GM19468 (cell line): Measurements from ENCODE around the gene ONECUT2.
A peak's percentile ranks its signal among the peaks of the same experiment; 100 is the strongest.

ENCODE experiments used
- ATAC-seq: cut with Tn5 transposase; IDR thresholded peaks from one replicate; pipeline ENCODE4 v1.9.1; 2021; ENCODE audit warnings: mild to moderate bottlenecking, moderate library complexity, moderate number of reproducible peaks; ENCODE audit not compliant: unreplicated experiment; ENCODE audit errors: extremely low read depth

Gene ONECUT2

GRCh38 chr18:57430079-57431001 lies 4.8 kb upstream of the ONECUT2 start:
- ATAC-seq: no peak

GRCh38 chr18:57431002-57431382 lies 4.2 kb upstream of the ONECUT2 start:
- ATAC-seq: no peak

GRCh38 chr18:57431467-57432080 lies 3.6 kb upstream of the ONECUT2 start:
- no peak for ATAC-seq

- ATAC-seq: no peak
Measured at GRCh38 chr18:57432140-57432539, 3.0 kb upstream of the ONECUT2 start.

GRCh38 chr18:57432751-57433400 lies 2.3 kb upstream of the ONECUT2 start:
- ATAC-seq: no peak

DNA sequence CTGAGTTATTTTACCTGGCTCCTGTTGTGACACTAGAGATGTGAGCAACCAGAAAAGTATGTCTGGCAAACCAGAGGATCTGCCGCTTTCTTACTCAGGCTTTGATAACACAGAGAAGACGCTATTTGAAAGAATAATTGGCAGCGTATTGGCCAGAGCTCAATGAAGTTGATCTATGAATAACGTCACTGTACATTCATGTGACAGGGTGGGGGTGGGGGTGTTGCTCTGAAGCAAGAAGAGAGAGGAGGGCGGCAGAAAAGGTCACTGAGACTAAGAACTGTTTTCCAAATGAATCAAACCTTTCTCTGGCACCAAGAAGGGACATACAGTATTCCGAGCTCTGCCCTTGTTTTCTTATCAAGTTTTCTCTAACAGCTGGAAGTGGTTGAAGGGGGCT lies 1.7 kb upstream of the ONECUT2 start:
- ATAC-seq: no peak

DNA sequence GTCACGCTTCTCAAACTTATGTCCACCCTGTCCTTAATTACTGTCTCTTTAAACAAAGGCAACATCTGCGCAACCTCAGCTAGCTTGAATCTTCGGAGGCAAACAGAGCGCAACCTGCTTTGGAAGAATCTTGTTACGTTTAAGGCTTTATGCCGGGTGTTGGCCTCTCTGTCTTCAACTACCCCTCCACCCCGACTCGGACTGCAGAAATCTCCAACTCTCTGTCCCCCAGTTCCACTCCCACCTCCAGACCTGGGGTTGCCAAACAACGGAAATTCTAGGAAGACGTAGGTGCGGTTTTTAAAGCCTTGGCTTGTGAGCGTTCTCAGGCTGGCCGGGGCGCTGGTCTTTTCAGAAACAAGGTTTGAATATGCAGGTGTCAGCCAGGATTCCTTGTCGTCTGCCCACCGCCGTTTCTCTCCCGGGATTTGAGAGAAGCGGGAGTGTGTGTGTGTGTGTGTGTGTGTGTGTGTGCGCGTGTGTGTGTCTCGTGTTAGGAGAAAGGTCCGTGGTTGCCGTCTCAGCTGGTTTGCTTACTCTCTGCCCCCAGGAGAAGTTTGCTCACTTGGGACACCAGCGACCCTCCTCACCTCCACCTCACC lies 1.1 kb upstream of the ONECUT2 start:
- no peak for ATAC-seq

GRCh38 chr18:57435846-57436190 lies 644 bp downstream of the ONECUT2 start:
- ATAC-seq: no peak

DNA sequence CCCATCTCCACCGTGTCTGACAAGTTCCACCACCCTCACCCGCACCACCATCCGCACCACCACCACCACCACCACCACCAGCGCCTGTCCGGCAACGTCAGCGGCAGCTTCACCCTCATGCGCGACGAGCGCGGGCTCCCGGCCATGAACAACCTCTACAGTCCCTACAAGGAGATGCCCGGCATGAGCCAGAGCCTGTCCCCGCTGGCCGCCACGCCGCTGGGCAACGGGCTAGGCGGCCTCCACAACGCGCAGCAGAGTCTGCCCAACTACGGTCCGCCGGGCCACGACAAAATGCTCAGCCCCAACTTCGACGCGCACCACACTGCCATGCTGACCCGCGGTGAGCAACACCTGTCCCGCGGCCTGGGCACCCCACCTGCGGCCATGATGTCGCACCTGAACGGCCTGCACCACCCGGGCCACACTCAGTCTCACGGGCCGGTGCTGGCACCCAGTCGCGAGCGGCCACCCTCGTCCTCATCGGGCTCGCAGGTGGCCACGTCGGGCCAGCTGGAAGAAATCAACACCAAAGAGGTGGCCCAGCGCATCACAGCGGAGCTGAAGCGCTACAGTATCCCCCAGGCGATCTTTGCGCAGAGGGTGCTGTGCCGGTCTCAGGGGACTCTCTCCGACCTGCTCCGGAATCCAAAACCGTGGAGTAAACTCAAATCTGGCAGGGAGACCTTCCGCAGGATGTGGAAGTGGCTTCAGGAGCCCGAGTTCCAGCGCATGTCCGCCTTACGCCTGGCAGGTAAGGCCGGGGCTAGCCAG lies 1.2 kb downstream of the ONECUT2 start:
- no peak for ATAC-seq

DNA sequence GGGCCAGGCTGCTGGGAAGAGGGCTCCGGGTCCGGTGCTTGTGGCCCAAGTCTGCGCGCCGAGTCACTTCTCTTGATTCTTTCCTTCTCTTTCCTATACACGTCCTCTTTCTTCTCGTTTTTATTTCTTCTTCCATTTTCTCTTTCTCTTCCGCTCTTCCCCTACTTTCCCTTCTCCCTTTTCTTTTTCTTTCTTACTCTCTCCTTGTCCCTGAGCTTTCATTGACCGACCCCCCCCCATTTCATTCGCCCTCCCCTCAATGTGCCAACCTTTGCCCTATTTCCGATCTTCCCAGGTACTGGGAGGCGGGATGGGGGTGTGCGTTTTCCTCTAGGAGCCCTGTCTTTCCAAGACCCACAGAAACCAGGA lies 1.8 kb downstream of the ONECUT2 start:
- ATAC-seq: no peak

- ATAC-seq: no peak
Measured at GRCh38 chr18:57437402-57437765, 2.2 kb downstream of the ONECUT2 start.

DNA sequence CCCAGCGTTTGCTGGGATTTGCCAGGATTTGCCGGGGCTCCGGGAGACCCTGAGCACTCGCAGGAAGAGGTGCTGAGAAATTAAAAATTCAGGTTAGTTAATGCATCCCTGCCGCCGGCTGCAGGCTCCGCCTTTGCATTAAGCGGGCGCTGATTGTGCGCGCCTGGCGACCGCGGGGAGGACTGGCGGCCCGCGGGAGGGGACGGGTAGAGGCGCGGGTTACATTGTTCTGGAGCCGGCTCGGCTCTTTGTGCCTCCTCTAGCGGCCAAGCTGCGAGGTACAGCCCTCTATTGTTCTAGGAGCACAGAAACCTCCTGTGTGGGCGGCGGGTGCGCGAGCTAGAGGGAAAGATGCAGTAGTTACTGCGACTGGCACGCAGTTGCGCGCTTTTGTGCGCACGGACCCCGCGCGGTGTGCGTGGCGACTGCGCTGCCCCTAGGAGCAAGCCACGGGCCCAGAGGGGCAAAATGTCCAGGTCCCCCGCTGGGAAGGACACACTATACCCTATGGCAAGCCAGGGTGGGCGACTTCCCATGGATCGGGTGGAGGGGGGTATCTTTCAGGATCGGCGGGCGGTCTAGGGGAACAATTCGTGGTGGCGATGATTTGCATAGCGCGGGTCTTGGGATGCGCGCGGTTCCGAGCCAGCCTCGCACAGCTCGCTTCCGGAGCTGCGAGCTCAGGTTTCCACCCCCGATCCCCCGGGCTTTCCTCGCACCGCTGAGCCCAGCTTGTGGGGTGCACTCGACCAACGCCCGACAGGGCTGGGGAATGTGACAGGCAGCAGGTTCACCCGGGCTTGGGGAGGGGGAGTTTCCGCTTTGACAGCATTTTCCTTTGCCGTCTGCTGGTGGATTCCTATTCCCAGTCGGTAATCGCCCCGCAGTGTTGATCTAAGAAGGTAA lies 2.8 kb downstream of the ONECUT2 start:
- peak; percentile 64 for ATAC-seq

DNA sequence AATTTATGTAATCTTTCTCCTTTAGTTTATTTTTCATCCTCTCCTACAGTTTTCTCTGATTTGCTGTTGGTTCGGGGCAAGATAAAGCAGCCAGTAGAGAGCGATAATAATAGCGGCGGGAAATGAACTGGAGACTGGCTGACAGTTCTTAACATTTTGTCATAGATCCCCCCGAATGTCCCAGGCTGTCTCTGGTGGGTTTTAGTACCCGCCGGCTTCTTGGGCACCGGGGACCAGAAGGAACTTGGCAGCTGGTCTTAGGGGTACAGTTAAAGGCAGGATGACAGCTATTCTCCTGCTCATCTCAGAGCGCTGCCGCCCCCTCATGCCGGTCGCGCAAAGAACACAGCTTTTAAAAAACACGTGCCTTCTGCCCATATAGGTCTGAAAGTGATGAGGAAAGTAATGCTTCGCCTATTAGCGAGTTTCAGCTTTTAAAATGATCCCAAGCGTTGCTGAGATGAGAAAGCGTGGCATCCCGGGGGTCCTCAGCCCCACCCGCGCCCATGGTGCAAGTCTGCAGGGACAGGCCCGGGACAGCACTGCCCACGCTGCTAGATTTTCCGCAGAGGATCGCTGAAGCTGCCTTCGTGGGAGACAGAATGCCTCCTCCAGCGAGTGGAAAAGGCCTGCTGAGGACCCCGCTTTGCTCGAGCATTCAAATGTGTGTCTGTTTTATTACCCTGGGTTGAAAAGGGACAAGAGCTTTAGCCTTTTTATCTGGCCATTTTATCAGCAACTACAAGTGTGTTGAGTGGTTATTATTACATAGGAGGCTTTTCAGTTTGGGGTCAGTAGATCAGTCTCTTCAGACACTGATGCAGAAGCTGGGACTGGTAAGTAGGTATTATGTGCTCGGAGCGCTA lies 3.8 kb downstream of the ONECUT2 start:
- no peak for ATAC-seq

DNA sequence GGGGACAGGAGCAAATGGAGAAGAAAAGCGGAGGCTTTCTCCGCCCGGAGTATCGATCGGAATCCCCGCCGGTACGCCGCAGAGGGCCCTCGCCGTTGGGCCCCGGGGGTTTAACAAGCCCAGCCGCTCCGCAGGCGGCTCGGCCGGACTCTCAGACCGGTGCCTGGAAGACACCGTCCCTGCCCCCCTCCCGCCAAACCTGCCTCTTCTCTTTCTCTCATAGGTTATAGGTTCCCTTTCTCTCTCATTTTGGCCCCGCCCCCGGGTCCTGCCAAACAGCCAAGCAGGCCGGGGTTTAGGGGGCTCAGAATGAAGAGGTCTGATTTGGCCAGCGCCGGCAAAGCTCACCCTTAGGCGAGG lies 4.4 kb downstream of the ONECUT2 start:
- no peak for ATAC-seq

DNA sequence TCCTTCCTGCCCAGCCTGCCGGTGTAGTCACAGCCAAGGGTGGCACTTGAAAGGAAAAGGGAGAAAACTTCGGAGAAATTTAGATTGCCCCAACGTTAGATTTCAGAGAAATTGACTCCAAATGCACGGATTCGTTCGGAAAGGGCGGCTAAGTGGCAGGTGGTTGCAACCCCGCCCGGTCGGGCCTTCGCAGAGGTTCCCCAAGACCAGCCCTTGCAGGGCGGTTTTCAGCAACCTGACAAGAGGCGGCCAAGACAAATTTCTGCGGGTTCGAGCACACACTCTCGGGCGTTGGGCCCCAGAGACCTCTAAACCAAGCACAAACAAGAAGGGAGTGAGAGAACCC lies 4.8 kb downstream of the ONECUT2 start:
- no peak for ATAC-seq

GRCh38 chr18:57440331-57441070 lies 5.3 kb downstream of the ONECUT2 start:
- ATAC-seq: no peak

DNA sequence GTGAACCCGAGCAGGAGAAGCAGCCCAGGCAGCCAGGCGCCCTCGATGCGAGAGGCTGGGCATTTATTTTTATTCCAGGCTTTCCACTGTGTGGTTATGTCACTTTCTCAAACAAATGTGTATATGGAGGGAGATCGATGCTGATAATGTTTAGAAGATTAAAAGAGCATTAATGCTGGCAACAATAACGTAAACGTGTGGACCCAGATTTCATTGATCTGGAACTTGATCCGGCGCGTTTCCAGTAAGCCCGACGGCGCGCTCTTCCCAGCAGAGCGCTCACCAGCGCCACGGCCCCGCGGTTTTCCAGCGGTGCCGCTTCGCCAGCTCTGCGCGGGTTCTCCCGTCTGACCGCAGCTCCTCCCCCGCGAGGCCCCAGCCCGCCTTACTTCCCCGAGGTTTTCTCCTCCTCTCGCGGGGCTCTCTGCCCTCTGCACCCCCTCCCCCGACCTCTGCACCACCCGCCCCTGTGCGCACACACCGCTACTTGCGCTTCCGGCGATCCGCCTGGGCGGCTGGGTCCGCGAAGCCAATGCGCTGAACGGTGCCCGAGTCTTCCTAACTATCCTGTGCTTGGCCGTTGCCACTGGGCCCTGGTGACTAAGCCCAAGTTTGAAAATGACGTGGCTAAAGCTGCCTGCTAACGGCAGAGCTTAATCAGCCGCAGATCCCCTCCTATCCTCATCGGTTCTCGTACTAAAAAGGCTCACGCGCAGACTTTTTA lies 6.1 kb downstream of the ONECUT2 start:
- ATAC-seq: no peak
